ENCODE data around the gene NDUFAF7. TPM values are rescaled to one million over a fixed set of nuclear protein-coding genes. Genes with fewer than 3 reads are reported as not detected.

The NDUFAF7 gene
- total RNA-seq, 1 donor = 13.0 TPM

DNA sequence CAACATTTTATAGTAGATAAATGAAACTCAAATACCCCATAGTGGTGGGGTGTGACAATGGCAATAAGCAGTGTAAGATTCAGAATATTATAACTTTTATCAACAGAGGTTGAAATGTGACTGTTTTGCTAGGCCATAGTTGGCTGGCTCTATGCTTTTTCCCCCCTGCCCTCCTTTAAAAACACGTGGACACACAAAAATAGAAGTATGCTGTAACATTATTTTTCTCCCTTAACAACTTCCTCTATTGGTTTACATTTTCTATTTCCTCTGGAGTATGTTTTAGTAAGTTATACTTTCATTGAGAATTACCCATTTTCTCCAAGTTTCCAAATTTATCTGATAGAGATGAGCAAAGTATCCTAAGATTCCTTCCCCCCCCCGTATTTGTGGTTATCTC, 31.1 kb downstream of the NDUFAF7 start:
- TF ChIP-seq, protein P1, sequence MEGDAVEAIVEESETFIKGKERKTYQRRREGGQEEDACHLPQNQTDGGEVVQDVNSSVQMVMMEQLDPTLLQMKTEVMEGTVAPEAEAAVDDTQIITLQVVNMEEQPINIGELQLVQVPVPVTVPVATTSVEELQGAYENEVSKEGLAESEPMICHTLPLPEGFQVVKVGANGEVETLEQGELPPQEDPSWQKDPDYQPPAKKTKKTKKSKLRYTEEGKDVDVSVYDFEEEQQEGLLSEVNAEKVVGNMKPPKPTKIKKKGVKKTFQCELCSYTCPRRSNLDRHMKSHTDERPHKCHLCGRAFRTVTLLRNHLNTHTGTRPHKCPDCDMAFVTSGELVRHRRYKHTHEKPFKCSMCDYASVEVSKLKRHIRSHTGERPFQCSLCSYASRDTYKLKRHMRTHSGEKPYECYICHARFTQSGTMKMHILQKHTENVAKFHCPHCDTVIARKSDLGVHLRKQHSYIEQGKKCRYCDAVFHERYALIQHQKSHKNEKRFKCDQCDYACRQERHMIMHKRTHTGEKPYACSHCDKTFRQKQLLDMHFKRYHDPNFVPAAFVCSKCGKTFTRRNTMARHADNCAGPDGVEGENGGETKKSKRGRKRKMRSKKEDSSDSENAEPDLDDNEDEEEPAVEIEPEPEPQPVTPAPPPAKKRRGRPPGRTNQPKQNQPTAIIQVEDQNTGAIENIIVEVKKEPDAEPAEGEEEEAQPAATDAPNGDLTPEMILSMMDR (IDR thresholded peaks at IDR 0.05; ENCODE audit: insufficient read depth, low read depth, low read length) = no peak
- DNase-seq (ENCODE audit: low read depth) = no peak

DNA sequence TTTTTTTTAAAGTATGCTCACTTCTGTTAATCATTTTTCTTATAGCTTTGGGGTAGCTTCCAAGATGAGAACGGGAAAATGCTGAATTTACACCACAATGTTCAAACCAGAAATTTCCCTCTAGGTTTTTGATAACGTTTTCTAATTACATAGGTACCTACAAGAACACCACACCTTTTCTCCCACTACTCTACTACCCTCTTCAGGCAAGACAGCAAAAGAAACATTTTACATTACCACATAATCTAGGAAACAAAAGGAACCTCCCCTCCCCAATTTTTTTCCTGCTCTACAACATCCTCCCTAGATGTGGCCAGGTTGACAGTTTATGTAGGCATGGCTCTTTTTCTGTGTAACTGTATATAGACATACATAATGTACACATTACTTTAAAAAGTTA, 32.4 kb downstream of the NDUFAF7 start:
- TF ChIP-seq, protein P1 (IDR thresholded peaks at IDR 0.05; ENCODE audit: insufficient read depth, low read depth, low read length) = no peak
- no peak for DNase-seq (ENCODE audit: low read depth)
- H3K4me3 ChIP-seq (ENCODE audit: low read depth, low read length) = no peak overlapping the region

More for the DNA sequence above, 31.1 kb downstream of the NDUFAF7 start:
- no peak overlapping the region for H3K4me3 ChIP-seq (ENCODE audit: low read depth, low read length)

DNA sequence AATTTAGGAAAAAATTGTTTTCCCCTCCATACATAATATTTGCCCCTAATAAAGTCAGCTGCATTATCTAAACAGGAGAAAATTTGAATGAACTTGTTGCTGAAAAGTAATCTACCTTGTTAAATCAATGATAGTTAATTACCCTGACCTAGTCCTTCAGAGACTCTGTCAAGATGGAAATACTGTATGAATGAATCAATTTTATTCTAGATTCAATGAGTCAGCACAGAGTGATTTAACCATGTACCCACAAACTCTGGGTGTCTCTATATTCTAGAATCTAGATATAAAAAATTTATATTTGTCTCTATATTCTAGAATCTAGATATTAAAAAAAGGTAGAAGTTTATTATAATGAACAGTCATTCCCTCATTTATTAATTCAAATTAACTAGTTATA, 36.2 kb downstream of the NDUFAF7 start:
- TF ChIP-seq, protein P1 (IDR thresholded peaks at IDR 0.05; ENCODE audit: insufficient read depth, low read depth, low read length) = no peak
- DNase-seq (ENCODE audit: low read depth) = no peak
- H3K4me3 ChIP-seq (ENCODE audit: low read depth, low read length) = no peak overlapping the region

DNA sequence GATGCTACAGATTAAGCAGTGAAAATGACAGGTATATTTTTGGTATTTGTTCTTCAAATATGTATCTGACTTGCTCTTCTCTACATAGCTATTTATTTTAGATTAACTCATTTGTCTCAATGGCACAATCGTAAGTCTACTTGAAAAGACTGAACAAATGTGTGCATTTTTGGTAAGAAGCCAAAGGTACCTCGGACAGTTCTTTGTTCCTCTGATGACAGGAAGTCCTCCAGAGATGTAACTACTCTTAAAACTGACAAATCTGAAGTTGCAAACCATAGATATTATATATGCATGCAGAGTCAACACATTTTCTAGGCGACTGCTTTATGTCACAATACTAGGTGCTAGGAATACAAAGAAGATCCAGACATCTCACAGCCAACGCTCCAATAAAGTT, 36.7 kb downstream of the NDUFAF7 start:
- DNase-seq (ENCODE audit: low read depth) = no peak
- no peak overlapping the region for H3K4me3 ChIP-seq (ENCODE audit: low read depth, low read length)
- TF ChIP-seq, protein P1 (IDR thresholded peaks at IDR 0.05; ENCODE audit: insufficient read depth, low read depth, low read length) = no peak

DNA sequence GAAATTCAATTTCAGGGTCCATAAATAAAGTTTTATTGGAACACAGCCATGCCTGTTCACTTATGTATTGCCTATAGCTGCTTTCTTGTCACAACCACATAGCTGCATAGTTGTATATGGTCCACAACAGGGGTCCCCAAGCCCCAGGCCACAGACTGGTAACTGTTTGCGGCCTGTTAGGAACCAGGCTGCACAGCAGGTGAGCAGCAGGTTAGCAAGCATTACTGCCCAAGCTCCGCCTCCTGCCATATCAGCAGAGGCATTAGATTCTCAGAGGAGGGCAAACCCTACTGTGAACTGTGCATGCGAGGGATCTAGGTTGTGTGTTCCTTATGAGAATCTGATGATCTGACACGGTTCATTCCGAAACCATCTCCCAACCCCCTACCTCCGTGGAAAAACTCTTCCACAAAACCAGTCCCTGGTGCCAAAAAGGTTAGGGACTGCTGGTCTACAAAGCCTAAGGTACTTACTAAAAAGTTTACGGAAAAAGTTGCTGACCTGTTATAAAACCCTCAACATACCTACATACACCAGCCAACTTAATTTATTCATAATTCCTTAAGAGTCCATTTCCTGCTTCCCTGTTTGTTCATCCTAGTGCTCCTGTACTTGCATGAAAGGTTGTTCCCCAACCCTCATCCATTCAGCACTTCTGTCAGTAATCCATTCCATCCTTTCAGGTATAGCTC, 40.1 kb downstream of the NDUFAF7 start:
- TF ChIP-seq, protein P1 (IDR thresholded peaks at IDR 0.05; ENCODE audit: insufficient read depth, low read depth, low read length) = no peak
- no peak for DNase-seq (ENCODE audit: low read depth)
- no peak overlapping the region for H3K4me3 ChIP-seq (ENCODE audit: low read depth, low read length)

DNA sequence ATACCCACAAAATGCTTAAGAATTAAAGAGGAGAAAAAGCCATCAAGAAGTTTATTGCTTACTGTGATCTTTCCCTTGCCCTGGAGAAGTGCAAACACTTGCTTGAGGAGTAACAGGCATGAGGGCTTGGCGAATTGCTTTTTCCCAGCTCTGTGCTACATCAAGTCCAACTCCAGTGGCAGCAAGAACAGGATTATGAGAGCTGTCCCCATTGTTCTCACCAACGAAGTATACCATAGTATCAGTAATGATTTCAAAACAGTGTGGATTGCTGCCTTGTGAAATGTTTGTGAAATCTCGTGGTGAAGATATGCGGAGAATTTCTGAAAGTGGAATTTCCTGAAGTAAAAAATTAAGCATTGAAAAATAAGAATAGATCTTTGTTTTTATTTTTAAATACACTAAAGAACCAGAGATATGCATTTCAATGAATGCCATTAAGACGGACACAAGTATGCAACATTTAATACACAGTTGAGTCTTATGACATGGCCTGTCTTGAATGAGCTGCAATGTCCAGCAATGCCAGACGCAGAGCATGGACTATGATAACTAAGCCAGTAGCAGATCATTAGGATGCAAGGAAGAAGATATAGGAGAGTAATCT, 43.0 kb downstream of the NDUFAF7 start:
- DNase-seq (ENCODE audit: low read depth) = peak; percentile 48
- no peak overlapping the region for H3K4me3 ChIP-seq (ENCODE audit: low read depth, low read length)
- TF ChIP-seq, protein P1 (IDR thresholded peaks at IDR 0.05; ENCODE audit: insufficient read depth, low read depth, low read length) = no peak
